HG02610 (cell line): ENCODE measurements around the gene CT45A8.
"Not testable (repeated sequence)": the region's sequence is repeated elsewhere in the genome, so short reads cannot be mapped to it uniquely, and the experiment has no call there.

Experiments used
- ATAC-seq: cut with Tn5 transposase; IDR thresholded peaks from one replicate; pipeline ENCODE4 v1.9.1; 2021; ENCODE audit warnings: mild to moderate bottlenecking, moderate library complexity; ENCODE audit not compliant: unreplicated experiment

Gene CT45A8

GRCh38 chrX:135854438-135854837 lies at the start of gene CT45A8:
Gene CT45A8 (minus strand): TSS chrX:135854538. CDS start chrX:135850783, 3,755 bp downstream.
- not testable (repeated sequence) for ATAC-seq

DNA sequence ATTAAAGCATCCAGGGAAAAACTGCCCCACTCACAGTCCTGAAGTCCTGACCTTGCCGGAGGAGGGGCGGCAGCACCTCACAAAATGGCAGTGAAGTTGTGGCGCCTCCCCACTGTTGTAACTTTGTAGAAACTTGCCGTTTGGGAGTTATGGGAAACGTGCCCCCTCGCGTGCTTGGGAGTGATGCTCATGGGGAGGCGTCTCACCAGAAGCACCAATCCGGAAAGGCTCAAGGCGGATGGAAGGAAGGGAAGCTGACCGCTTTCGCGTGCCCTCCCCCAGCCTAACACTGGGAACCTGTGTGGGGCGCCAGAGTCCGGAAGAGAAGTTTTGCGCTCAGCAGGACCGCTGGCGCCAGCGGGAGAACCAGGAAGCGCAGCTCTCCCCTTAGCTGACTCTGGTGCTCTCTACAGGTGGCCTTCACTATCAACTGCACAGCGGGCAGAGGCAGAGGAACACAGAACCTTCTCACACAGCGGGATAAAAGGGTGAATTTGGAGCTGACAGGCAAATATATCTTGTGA lies 39.0 kb upstream of the CT45A8 start, which contains the start of the genes CT45A10 and SAGE1:
CT45A10 (minus strand) TSS at position 151 of the 524 bp plus-strand sequence. CDS start 8,100 bp downstream, outside the sequence.
SAGE1 (plus strand) TSS at position 423 of the 524 bp plus-strand sequence. CDS start 2,527 bp downstream, outside the sequence.
- ATAC-seq = no peak

- ATAC-seq = no peak
These were observed 38.4 kb upstream of the CT45A8 start for GRCh38 chrX:135892781-135893180.

DNA sequence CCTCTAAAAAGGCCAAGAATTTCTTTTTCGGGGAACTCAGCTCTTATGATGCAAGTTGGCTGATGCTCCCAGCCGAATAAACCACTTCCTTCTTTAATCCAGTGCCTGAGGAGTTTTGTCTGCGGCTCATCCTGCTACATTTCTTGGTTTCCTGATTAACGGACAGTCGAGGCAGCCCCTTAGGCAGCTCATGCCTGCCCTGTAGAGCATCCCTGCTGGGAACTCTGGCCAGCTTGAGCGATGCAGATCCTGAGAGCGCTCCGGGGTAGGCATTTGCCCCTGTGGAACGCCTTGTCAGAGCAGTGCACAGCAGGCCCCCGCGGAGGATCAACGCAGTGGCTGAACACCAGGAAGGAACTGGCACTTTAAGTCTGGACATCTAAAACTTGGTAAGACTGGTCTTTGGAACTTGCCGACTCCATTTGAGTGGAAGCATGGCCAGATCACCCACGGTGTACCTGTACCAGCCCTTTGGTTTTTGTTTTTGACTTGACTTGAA lies 35.8 kb upstream of the CT45A8 start:
- no peak for ATAC-seq

DNA sequence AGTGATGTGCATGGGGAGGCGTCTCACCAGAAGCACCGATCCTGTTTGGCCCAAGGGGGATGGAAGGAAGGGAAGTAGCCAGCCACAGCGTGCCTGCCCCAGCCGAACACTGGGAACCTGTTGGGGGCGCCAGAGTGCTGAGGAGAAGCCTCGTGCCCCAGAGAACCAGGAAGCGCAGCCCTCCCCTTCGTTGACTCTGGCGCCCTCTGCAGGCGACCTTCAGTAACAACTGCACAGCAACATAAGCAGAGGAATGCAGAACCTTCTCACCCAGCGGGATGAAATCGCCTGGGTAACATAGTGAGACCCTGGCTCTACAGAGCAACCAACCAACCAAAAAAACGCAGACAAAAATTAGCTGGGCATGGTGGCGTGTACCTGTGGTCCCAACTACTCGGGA lies 34.6 kb upstream of the CT45A8 start:
- ATAC-seq = not testable (repeated sequence)

DNA sequence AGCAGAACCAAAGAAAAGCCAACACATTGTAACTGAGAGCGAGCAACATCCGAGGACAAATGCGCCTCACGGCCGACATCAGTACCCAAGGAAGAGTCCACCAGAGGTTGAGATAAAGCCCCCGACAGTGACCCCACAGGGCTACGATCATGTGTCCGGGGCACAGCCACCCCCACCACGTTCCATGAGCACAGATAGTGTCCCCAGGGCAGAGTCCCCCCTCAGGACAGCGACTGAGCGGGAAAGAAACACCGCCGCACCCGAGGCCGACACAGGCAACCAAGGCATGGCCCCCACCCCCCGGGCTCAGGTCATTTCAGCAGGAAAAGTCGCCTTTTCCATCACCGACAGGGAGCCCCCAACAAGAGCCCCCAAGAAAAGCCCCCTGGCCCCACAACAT lies 33.9 kb upstream of the CT45A8 start:
- not testable (repeated sequence) for ATAC-seq

GRCh38 chrX:135882741-135883140 lies 28.4 kb upstream of the CT45A8 start:
- not testable (repeated sequence) for ATAC-seq

GRCh38 chrX:135871712-135872111 lies 17.4 kb upstream of the CT45A8 start, which contains the start of gene CT45A9:
Gene CT45A9 (minus strand): TSS chrX:135871812. CDS start chrX:135868061, 3,751 bp downstream.
- ATAC-seq = not testable (repeated sequence)

GRCh38 chrX:135837180-135837579 lies 17.2 kb downstream of the CT45A8 start, which contains the start of gene CT45A7:
Gene CT45A7 (minus strand): TSS chrX:135837280. CDS start chrX:135833533, 3,747 bp downstream.
- not testable (repeated sequence) for ATAC-seq

DNA sequence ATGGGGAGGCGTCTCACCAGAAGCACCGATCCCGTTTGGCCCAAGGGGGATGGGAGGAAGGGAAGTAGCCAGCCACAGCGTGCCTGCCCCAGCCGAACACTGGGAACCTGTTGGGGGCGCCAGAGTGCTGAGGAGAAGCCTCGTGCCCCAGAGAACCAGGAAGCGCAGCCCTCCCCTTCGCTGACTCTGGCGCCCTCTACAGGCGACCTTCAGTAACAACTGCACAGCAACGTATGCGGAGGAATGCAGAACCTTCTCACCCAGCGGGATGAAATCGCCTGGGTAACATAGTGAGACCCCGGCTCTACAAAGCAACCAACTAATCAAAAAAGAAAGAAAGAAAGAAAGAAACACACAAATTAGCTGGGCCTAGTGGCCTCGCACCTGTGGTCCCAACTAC lies 34.4 kb downstream of the CT45A8 start, which contains the start of gene CT45A2:
CT45A2 (minus strand) TSS at position 101 of the 400 bp plus-strand sequence. CDS start 3,747 bp downstream, outside the sequence.
- ATAC-seq = not testable (repeated sequence)

DNA sequence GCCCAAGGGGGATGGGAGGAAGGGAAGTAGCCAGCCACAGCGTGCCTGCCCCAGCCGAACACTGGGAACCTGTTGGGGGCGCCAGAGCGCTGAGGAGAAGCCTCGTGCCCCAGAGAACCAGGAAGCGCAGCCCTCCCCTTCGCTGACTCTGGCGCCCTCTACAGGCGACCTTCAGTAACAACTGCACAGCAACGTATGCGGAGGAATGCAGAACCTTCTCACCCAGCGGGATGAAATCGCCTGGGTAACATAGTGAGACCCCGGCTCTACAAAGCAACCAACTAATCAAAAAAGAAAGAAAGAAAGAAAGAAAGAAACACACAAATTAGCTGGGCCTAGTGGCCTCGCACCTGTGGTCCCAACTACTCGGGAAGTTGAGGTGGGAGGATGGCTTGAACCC lies 51.7 kb downstream of the CT45A8 start, which contains the start of gene CT45A6:
CT45A6 (minus strand) TSS at position 101 of the 400 bp plus-strand sequence. CDS start 3,794 bp downstream, outside the sequence.
- ATAC-seq = not testable (repeated sequence)
